GM12878 (cell line): ENCODE data around the gene KRT80. TPM values are rescaled to one million over a fixed set of nuclear protein-coding genes. Genes with fewer than 3 reads are reported as not detected.

ENCODE experiments used
- ATAC-seq: fragments of 200-7000 bp; cut with Tn5 transposase; 3 replicates; pipeline ENCODE4 v1.9.1; 2020; ENCODE audit warnings: mild to moderate bottlenecking, moderate library complexity
- BruUV-seq: library from RNA; stranded (reverse); fragments of 400-500 nt; replicated peaks from 2 replicates; lab custom pipeline; 2021; lab: Mats Ljungman, UMichigan
- CTCF ChIA-PET: fragments of 300-600 bp; sonication (Branson Sonifier 250); formaldehyde crosslinking; extraction: SDS; loops from one replicate; lab custom pipeline; 2021; ENCODE audit warnings: inconsistent platforms; lab: Yijun Ruan, JAX
- POLR2A ChIA-PET: fragments of 350-600 bp; formaldehyde crosslinking; extraction: SDS; loops from one replicate; lab custom pipeline; 2021; ENCODE audit warnings: inconsistent platforms; lab: Charles Lee
- RAD21 ChIA-PET: fragments of 300-600 bp; sonication (Branson Sonifier 250); formaldehyde crosslinking; loops from one replicate; lab custom pipeline; 2023; ENCODE audit warnings: antibody characterized with exemption; ENCODE audit not compliant: unreplicated experiment; lab: Charles Lee
- SMC1A ChIA-PET: fragments of 300-600 bp; sonication (Branson Sonifier 250); formaldehyde crosslinking; loops from one replicate; lab custom pipeline; 2023; ENCODE audit not compliant: unreplicated experiment, uncharacterized antibody; lab: Charles Lee
- DNase-seq: peaks from one replicate; pipeline ENCODE4 v3.0.0-alpha.2; 2011; ENCODE audit warnings: low read depth, low spot score
- FAIRE-seq: peaks from 3 replicates; lab custom pipeline; 2011; peaks lifted over from hg19 to GRCh38; lab: Jason Lieb, UNC
- H2AFZ ChIP-seq: 2 replicates; pipeline ENCODE4 v1.6.0; 2011; ENCODE audit warnings: low read depth, low read length, control low read depth; ENCODE audit not compliant: control insufficient read depth
- H3K27ac ChIP-seq: 2 replicates; pipeline ENCODE4 v1.5.1; 2011; ENCODE audit warnings: control low read depth; ENCODE audit not compliant: control insufficient read depth, insufficient read depth
- H3K27me3 ChIP-seq, 2 experiments: replicated peaks in 1 of 2; 2 replicates each; pipeline versions ENCODE4 v1.6.0 to v1.6.1; 2011; ENCODE audit warnings: low read length in 1 of 2; ENCODE audit not compliant: control insufficient read depth in 2 of 2, insufficient read depth in 2 of 2
- H3K36me3 ChIP-seq, 2 experiments: 2 replicates each; pipeline ENCODE4 v1.5.1; 2011; ENCODE audit warnings: low read length in 1 of 2; ENCODE audit not compliant: control insufficient read depth in 2 of 2, insufficient read depth in 2 of 2
- H3K4me1 ChIP-seq: 2 replicates; pipeline ENCODE4 v1.6.1; 2011; ENCODE audit warnings: mild to moderate bottlenecking, low read length, moderate library complexity, mixed read lengths; ENCODE audit not compliant: control insufficient read depth, insufficient read depth
- H3K4me2 ChIP-seq: 2 replicates; pipeline ENCODE4 v1.6.0; 2011; ENCODE audit warnings: control low read depth; ENCODE audit not compliant: control insufficient read depth, insufficient read depth
- H3K4me3 ChIP-seq: fragments of 200-600 bp; sonication (generic); 2 replicates; pipeline ENCODE4 v1.5.1; 2016
- H3K79me2 ChIP-seq: 2 replicates; pipeline ENCODE4 v1.6.0; 2011; ENCODE audit warnings: low read length; ENCODE audit not compliant: control insufficient read depth, insufficient read depth
- H3K9ac ChIP-seq: 2 replicates; pipeline ENCODE4 v1.8.0; 2011; ENCODE audit warnings: low read length, control low read depth, mixed read lengths; ENCODE audit not compliant: control insufficient read depth, insufficient read depth
- H3K9me3 ChIP-seq: replicated peaks from 3 replicates; pipeline ENCODE4 v1.5.1; 2011; ENCODE audit warnings: mild to moderate bottlenecking, low read length; ENCODE audit not compliant: control insufficient read depth, insufficient read depth
- H4K20me1 ChIP-seq: 2 replicates; pipeline ENCODE4 v1.6.0; 2011; ENCODE audit not compliant: control insufficient read depth, insufficient read depth
- FOXM1 ChIP-seq: IDR thresholded peaks from 2 replicates; pipeline ENCODE4 v1.6.1; 2012; ENCODE audit warnings: low read depth, mild to moderate bottlenecking, inconsistent platforms, low read length, moderate library complexity
- MYB ChIP-seq: fragments of 150-350 bp; IDR thresholded peaks from 2 replicates; pipeline ENCODE4 v1.6.1; 2014; ENCODE audit warnings: mild to moderate bottlenecking, low read depth, low read length, borderline replicate concordance
- ZBED1 ChIP-seq: IDR thresholded peaks from 2 replicates; pipeline ENCODE4 v1.6.1; 2016; ENCODE audit warnings: borderline replicate concordance
- WGBS: methylation state at CpG from one replicate; pipeline ENCODE4 v1.1.6; 2016; ENCODE audit warnings: low lambda C conversion rate; ENCODE audit not compliant: insufficient replicate concordance, insufficient coverage; ENCODE audit errors: missing lambda C conversion rate; 5-methylcytosine and 5-hydroxymethylcytosine counted together
- in situ Hi-C: fragments of 300-500 bp; cut with MboI; formaldehyde crosslinking; loops from 9 replicates; pipeline ENCODE4 v1.14.3; 2018; ENCODE audit warnings: mixed read lengths
- intact Hi-C: fragments of 100-400 bp; cut with micrococcal nuclease; formaldehyde crosslinking; loops from one replicate; pipeline ENCODE4 v1.14.2; 2022; ENCODE audit not compliant: unreplicated experiment
- polyA plus RNA-seq, 11 experiments: library from polyadenylated mRNA; depleted of rRNA in 4 of 11; unstranded in 6 of 11; stranded (reverse) in 5 of 11; fragments of >200 nt; fragmentation: Nextera tagmentation in 4 of 11; fragmentation: Illumina TruSeq in 1 of 11; extraction: Ambion mirVana in 4 of 11; extraction: Trizol in 1 of 11; gene quantifications; 1 replicate in 1 of 11; 2 replicates in 10 of 11; pipeline versions ENCODE4 v1.2.1 to v1.2.3, GENCODE V29; 2011 to 2016; ENCODE audit warnings: inconsistent platforms in 2 of 11, missing spikeins in 2 of 11, low read depth in 1 of 11
- total RNA-seq, 4 experiments: library from RNA; depleted of rRNA in 3 of 4; stranded (reverse); fragments of >200 nt in 3 of 4; fragmentation: Illumina TruSeq in 1 of 4; extraction: Trizol in 1 of 4; gene quantifications; 2 replicates each; pipeline versions ENCODE4 v1.2.1 to v1.2.3, GENCODE V29; 2013 to 2021

Gene KRT80
- total and polyA plus RNA-seq, 10 of the 15 experiments (the other 5 are each of a cell fraction or from before 2014, with no cell fraction given) = 0.01 TPM; not detected in 9

- ChIA-PET SMC1A (no interaction called here), RAD21 (interaction anchor here (0.9 kb wide), 1 partner anchor 11 kb away, joined by 4 read pairs; no protein-coding TSS in a partner anchor), POLR2A (no interaction called here), CTCF (interaction anchor here (0.7 to 2.5 kb wide), 8 partner anchors 9 to 740 kb away, joined by 3 to 7 read pairs (median 3); no protein-coding TSS in a partner anchor)
- intact Hi-C loops (loop anchor here (10.0 kb wide), 1 partner anchor 114 kb away; the partner anchor contains the start of gene KRT83), in situ Hi-C loops (no loop called here)
- WGBS = 53% methylated on average over 7 of the region's 7 CpGs
- Histone ChIP-seq H3K4me3 (no peak overlapping the region), H3K9me3 (no peaks in the 10 kb centered on the region), H3K27me3 (peaks cover 0 to 6% of the 10 kb centered on the region in 2 experiments; a peak in 2 of 4 replicates), H2AFZ (no peak overlapping the region), H3K9ac (no peak overlapping the region), H4K20me1 (no peaks in the 10 kb centered on the region), H3K4me2 (no peak overlapping the region), H3K27ac (no peak overlapping the region), H3K4me1 (no peaks in the 10 kb centered on the region), H3K79me2 (no peaks in the 10 kb centered on the region), H3K36me3 (no peaks in the 10 kb centered on the region)
- no peak for TF ChIP-seq ZBED1
- TF ChIP-seq FOXM1 = no peak
- no peak for FAIRE-seq
- DNase-seq = no peak
- ATAC-seq = no peak
- BruUV-seq = no TSS peak
Measured at GRCh38 chr12:52210186-52210924, 18.5 kb upstream of the KRT80 start.

GRCh38 chr12:52209321-52209720, 17.5 kb upstream of the KRT80 start:
- ATAC-seq (no peak), DNase-seq (no peak), FAIRE-seq (no peak)
- Histone ChIP-seq H3K36me3 (no peaks in the 10 kb centered on the region), H4K20me1 (no peaks in the 10 kb centered on the region), H3K27me3 (peaks cover 0 to 6% of the 10 kb centered on the region in 2 experiments; a peak in 2 of 4 replicates), H2AFZ (no peak overlapping the region), H3K27ac (no peak overlapping the region), H3K4me1 (no peaks in the 10 kb centered on the region), H3K9ac (no peak overlapping the region), H3K4me3 (no peak overlapping the region), H3K79me2 (no peaks in the 10 kb centered on the region), H3K9me3 (no peaks in the 10 kb centered on the region), H3K4me2 (no peak overlapping the region)
- no TSS peak for BruUV-seq
- RAD21 ChIA-PET = no interaction called here
- POLR2A ChIA-PET = no interaction called here
- in situ Hi-C loops = no loop called here
- WGBS = 12% methylated on average over 8 of the region's 8 CpGs
- CTCF ChIA-PET = no interaction called here
- intact Hi-C loops = no loop called here
- TF ChIP-seq MYB = no peak
- SMC1A ChIA-PET = no interaction called here
